Pulmonary artery endothelial cell (primary cell): ENCODE data around the gene MDH1. TPM values are rescaled to one million over a fixed set of nuclear protein-coding genes. Genes with fewer than 3 reads are reported as not detected.
"Not testable (repeated sequence)": the region's sequence is repeated elsewhere in the genome, so short reads cannot be mapped to it uniquely, and the experiment has no call there.

Experiments
- DNase-seq: peaks from one replicate; pipeline ENCODE4 v3.0.0-alpha.2; 2011; ENCODE audit warnings: low read depth, low spot score
- total RNA-seq: library from RNA; depleted of rRNA; stranded (reverse); fragments of >200 nt; gene quantifications from 2 replicates; pipeline ENCODE4 v1.2.3, GENCODE V29; 2014

The MDH1 gene
- total RNA-seq, result 119 and 160 TPM in 2 replicates

DNA sequence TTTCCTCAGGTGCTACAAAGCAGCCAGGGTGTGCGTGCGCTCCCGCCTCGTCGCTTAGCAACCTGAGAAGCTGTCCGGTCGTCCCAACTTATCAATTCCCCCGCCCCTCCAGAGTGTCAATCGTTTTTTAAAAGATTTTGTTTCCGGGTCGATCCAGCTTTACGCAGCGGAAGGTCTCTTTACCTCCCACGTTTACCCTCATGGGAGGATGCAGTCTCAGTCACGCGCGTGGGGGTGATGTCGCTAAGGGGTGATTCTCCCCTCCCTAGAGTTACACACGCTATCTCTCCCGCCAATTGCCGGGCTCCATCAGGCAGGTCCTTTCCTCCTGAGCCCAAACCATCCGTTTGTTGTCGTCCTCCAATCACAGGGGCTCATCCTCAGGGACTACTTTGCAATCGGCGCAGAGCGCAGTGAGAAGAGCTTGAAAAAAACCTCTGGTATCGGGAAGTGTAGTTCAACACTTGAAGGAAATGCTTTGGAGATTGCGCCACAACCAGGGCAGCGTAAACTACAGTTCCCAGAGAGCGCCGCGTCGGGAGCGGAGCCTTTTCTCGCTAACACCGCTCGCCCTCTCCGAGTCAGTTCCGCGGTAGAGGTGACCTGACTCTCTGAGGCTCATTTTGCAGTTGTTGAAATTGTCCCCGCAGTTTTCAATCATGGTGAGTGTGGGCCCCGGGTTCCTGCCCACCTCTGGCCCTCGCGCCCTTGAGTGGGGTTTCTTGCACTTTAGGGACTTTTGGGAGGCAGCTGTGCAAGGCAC is at the start of gene MDH1, which contains the start of gene WDPCP:
MDH1 (plus strand) TSS at position 579 of the 763 bp plus-strand sequence; CDS start at position 660, 81 bp downstream.
WDPCP (minus strand) TSS at position 93 of the 763 bp plus-strand sequence. CDS start 206 bp downstream, outside the sequence.
- peak; percentile 98 for DNase-seq

DNA sequence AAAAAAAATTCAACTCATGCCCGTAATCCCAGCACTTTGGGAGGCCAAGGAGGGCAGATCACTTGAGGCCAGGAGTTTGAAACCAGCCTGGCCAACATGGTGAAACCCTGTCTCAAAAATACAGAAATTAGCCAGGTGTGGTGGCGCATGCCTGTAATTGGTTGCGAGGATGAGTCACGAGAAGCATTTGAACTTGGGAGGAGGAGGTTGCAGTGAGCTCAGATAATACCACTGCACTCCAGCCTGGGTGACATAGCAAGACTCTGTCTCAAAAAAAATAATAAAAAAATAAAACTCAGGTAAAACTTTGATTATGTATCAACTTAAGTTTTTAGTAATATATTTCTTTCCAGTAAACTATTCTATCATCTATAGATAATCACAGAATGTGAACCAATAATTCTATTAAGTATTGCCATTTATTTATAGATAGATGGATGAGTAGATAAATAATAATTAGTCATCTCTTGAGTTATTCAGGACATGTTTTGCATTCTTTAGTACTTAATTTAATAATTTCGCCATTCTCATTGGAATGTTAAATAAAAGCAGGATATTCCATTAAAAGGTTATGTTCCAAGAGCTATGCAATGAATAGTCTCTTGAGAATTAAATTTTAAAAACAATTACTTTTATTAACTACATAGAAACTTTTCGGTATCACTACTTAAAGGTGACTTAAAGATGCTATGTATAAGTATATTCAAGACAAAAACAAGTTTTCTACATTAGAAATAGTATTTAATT is 49.2 kb upstream of the MDH1 start:
- DNase-seq, result no peak

DNA sequence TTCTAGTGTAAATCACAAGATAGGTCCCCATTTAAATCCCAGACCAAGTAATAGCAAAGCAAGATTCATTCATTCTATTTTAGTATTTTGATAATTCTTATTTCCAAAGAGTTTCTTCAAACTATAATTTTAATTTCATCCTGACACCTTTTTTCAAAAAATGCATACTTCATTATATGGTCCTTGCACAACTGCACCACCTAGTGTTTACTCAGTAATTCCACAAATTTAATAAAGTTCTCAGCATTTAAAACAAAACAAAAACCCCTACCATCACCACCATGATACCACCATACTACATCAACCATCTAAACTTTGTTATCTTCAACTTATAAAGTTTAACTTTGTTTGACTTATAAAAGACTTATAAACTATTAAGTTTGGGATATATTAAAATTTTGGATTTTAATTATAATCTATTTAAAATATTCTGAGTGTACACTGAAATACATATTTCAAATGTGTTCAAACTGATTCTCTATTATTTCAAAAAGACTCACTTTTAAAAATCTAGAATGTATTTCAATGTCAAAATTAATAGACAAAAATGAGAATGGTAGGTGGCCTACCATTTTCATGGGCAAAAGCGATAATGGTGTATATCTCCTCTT is 44.6 kb upstream of the MDH1 start:
- DNase-seq, result no peak

DNA sequence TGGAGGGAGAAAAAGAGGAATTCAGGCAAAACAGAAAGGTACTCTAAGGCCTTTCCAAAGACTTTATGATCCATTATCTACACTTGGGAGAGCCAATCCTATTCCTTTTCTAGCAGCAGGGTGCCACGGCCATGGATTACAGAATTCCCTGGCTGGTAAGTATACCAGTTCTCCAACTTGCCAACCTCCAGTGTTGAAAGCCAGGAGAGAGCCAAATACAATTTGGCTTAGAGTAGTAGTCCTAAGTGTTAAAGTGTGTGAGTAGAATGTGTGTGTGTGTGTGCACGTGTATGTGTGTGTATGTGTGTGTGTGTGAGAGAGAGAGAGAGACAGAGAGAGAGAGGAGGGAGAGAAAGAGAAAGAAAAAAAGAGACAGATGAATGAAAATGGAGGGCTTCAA is 43.7 kb upstream of the MDH1 start:
- no peak for DNase-seq

DNA sequence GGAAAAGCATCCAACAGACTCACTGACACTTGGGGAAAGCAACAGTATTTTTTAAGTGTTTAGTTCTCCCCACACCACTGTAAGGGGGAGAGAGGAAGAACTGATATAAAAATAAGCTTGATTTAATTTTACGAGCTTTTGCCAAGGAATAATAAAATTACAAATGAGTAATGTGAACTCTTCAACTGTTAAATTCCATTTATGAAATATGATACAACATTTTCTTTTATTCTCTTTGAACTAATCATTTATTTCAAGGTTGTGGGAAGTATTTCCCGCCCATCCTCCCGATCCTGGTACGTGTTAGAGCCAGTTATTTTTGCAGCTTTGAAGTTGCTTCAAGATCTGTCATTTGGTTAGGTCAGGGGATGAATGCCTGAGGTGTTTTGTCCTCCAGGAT is 35.7 kb upstream of the MDH1 start:
- no peak for DNase-seq

DNA sequence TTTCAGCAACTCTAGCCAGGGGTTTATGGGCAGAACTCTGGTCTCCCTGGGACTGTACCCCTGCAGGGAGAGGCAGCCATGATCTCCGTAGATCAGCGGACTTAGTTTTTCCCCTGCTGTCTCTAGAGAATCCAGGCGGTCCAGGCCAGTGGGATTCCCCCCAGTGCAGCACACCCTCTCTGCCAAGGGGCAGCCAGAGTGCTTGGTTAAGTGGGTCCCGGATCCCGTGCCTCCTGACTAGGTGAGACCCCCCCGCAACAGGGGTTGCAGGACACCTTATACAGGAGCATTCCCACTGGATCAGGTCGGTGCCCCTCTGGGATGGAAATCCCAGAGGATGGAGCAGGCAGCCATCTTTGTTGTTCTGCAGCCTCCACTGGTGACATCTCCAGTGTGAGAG is 33.5 kb upstream of the MDH1 start:
- DNase-seq, result no peak

DNA sequence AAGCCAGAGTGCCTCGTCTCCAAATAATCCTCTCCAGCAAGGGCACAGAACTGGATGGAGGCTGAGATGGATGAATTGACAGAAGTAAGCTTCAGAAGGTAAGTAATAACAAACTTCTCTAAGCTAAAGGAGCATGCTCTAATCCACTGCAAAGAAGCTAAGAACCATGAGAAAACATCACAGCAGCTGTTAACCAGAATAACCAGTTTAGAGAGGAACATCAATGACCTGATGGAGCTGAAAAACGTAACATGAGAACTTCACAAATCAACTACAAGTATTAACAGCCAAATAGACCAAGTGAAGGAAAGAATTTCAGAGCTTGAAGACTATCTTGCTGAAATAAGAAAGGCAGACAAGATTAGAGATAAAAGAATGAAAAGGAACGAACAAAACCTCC is 32.8 kb upstream of the MDH1 start:
- no peak for DNase-seq

DNA sequence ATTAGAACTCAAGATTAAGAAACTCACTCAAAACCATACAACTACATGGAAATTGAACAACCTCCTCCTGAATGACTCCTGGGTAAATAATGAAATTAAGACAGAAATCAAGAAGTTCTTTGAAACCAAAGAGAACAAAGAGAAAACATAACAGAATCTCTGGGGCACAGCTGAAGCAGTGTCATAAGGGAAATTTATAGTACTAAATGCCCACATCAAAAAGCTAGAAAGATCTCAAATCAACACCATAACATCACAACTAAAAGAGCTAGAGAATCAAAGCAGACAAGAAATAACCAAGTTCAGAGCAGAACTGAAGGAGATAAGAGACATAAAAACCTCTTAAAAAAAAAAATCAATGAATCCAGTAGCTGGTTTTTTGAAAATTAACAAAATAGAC is 30.9 kb upstream of the MDH1 start:
- not testable (repeated sequence) for DNase-seq

DNA sequence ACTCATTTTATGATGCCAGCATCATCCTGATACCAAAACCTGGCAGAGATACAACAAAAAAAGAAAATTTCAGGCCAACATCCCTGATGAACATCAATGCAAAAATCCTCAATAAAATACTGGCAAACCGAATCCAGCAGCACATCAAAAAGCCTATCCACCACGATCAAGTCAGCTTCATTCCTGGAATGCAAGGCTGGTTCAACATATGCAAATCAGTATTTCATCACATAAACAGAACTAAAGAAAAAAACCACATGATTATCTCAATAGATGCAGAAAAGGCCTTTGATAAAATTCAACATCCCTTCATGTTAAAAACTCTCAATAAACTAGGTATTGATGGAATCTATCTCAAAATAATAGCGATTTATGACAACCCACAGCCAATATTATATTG is 29.8 kb upstream of the MDH1 start:
- not testable (repeated sequence) for DNase-seq

DNA sequence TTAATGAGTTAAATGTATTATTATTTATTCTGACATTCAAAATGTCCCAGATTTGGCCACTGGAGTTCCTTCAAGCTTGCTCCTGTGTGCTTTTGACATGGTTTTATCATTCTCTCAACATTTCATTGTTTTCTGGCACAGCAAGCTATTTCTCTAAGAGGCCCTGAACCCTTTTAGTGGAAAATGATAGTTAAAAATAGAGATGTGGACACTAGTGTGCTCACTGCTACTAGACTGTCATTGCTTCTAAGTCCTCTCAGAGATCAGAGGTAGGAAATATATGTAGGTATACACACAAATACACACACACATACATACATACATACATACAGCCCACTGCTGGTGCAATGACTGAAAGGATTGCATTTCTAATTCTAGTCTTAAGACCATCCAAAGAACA is 26.0 kb upstream of the MDH1 start:
- no peak for DNase-seq

DNA sequence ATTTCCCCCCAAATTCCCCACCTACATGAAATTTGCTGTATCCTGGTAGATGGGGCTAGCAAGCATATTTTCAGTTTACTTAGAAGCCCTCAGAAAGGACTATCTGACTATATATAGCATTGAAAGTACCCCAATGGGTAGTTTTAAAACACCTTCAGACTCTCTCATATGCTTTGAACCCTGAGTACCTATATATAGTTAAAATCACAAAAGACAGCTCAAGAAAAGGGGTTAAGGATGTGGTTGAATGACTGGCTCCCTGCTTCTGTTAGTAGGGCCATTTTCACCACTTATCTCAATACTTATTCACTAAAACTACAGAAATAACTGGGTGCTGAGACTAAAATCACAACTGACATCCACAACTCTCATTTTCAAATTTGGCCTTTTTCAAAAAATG is 19.0 kb upstream of the MDH1 start:
- DNase-seq, result no peak

DNA sequence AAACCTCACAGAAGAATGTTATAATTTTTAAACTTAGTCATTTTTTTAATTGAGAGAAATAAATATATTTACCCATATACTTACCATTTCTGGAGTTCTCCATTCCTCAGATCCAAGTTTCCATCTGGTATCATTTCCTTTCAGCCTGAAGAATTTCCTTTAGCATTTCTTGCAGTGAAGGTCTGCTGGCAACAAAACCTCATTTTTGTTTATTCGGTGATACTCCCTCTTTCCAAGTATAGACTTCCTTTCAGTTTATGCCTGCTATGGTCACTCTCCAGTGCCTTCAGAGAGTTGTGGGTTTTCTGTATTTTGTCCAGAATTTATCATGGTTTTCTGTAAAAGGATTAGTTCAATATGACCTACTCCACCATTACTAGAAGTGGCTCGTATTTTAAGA is 17.5 kb upstream of the MDH1 start:
- DNase-seq, result peak; percentile 27

DNA sequence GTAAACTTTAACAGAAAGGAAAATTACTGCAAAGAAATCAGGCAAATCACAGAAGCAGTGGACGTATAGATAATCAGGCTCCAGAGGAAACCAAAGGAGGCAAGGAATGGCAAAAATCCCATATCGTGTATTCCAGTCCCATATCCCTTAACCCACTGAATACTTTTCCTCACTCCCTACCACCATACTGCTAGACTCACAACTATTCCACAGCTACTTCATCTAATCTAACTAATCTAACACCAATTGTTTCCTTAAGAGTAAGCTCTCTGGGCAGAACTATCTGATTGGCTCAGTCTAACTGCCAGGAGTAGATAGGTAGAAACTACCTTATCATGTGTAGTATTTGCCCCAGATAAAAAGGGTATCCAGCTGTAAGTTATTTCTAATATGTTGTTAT is 16.8 kb upstream of the MDH1 start:
- no peak for DNase-seq

DNA sequence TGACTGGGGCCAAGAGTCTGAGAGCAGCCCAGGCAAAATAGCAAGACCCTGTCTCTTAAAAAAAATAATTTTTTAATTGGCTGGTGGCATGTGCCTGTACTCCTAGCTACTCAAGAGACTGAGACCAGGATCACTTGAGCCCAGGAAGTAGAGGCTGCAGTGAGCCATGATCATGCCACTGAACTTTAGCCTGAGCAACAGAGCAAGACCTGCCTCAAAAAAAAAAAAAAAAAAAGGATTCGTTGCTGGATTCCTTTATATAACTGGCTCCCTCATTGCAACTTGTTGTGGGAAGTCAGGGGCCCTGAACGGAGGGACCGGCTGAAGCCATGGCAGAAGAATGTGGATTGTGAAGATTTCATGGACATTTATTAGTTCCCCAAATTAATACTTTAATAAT is 15.7 kb upstream of the MDH1 start:
- DNase-seq, result not testable (repeated sequence)

DNA sequence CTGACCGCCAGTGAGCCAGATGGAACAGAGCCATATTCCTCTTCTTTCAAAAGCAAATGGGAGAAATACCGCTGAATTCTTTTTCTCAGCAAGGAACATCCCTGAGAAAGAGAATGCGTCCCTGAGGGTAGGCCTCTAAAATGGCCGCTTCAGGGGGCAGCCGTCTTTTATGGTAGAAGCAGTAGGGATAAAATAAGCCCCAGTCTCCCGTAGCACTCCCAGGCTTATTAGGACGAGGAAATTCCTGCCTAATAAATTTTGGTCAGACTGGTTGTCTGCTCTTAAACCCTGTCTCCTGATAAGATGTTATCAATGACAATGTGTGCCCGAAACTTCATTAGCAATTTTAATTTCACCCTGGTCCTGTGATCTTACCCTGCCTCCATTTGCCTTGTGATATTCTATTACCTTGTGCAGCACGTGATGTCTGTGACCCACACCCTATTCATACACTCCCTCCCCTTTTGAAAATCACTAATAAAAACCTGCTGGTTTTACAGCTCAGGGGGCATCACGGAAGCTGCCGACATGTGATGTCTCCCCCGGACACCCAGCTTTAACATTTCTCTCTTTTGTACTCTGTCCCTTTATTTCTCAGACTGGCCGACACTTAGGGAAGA is 14.9 kb upstream of the MDH1 start:
- not testable (repeated sequence) for DNase-seq

DNA sequence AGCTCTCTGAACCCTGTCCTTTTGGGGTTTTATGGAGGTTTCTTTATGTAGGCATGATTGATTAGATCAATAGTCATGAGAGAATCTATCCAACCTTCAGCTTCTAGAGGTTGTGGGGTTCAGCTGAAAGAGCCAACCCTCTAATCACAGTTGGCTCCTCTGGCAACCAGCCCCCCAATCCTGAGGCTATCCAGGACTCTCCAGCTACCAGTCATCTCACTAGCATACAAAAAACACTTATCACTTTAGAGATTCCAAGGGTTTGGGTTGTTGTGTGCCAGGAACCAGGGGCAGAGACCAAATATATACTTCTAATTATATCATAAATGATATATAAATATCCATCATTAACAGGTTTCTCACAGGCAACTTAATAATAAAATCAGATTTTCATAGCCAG is 12.2 kb upstream of the MDH1 start:
- no peak for DNase-seq

DNA sequence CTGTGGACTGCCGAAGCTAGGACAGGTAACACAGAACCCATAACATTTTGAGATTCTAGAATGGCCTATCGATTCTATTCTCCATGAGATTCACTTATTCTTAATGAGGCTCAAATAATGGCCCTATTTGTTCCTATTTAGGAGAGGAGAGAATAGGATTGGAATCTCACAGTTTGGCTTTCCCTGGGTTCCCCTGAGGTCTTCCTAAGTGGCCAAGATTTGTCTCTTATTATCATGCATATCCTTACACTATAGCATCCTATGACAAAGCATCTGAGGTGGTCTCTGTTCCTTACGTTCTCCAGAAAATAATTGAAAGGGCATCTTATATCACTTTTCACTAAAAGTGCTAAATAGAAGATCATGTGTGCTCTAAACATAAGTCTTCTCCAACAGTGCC is 10.0 kb upstream of the MDH1 start:
- no peak for DNase-seq

DNA sequence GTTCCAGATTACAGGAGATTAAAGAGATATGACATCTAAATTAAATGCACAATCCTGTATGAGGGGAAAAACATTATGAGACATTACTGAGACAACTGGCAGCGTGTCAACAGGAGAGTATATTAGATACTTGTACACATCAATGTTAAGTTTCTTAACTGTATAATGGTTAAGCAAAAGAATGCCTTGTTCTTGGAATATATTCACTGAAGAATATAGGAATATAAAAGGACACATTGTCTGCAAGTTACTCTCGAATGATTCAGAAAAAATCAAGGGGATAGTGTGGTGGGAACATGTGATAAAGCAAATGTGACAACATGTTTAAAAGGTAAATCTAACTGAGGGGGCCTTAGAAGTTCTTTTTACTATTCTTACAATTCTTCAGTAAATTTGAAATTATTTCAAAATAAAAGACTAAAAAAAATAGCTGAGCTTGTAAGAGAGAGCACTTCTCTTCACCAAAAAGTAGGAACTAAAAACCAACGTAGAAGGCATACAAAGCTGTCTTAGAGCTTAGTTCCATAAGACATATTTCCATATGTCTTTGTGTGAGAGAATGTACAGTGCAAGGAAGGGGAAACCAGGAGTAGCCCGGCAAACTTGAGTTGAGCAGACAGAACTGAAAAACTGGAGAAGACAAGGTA is 8.0 kb upstream of the MDH1 start:
- DNase-seq, result no peak

DNA sequence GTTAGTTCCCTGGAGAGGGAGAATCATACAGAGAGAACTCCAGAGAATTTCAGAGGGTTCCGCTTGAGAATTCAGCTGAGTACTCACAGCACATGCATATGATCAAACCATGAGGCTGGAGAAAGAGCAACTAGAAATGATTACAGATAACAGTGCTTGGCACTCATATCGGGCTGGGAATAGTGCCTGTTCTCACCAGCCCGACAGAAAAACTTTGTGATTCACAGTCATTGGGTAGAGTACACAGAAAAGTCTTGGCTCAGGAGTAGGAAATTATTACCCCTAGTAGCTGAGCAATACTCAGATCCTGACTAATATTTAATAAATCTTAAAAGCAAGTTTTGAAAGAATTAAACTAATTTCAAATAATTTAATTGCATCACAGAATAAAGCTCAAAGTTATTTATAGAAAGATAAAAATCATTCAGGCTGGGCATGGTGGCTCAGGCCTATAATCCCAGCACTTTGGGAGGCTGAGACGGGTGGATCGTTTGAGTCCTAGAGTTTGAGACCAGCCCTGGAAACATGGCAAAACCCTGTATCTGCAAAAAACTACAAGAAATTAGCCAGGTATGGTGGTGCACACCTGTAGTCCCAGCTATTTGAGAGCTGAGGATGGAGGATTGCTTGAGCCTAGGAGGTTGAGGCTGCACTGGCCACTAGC is 7.3 kb upstream of the MDH1 start:
- no peak for DNase-seq

DNA sequence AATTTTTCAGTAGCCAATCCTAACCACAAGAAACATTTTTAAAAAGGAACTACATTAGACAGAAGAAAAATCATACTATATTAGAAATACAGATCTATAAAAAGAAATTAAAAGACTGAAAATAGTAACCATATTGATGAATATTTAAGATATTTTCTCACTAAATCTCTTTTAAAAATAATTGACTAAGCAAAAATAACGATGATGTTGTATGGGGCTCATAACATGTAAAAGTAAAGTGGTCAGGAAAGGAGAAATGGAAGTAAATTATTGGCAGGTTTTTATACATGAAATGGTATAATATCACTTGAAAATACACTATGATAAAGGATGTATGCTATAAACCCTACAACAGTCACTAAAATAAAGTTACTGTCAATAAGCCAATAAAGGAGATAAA is 5.9 kb upstream of the MDH1 start:
- no peak for DNase-seq

DNA sequence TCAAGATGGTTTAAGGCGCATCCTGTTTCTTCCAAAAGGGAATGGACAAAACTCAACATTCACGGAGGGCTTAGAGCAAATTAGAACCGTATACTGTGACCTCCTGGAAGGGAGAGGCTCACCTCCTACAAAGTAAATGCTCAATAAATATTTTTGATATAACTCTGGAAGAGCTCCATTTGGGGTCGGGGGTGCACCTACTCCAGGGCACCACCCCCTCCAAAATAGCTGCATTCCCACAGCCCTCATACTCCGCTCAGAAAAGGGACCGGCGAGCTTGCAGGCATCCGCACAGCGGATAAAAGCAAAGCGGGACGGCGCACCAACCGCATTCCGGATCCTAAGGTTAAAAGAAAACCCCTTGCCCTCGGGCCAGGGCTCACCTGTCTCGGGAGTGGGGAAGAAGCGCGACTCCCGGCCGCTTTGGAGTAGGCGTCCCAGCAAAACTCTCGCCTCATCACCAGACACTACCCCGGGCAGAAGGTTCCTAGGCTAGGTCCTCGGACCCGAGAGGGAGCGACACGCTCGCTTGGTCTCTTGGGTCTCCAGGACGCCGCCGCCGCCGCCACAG is 864 bp upstream of the MDH1 start:
- DNase-seq, result no peak
